ENCODE results near the gene GABRB1.

GABRB1 gene

GRCh38 chr4:47337893-47338292 is 306.5 kb downstream of the GABRB1 start:
- Histone ChIP-seq H3K36me3 (ENCODE audit: control insufficient read depth in 2 of 2, insufficient read depth in 1 of 2, low read length in 2 of 2) (no peaks in the 10 kb centered on the region), H3K4me3 (ENCODE audit: low read depth, low read length) (no peak overlapping the region), H3K4me1 (ENCODE audit: control insufficient read depth, insufficient read depth, low read length) (no peaks in the 10 kb centered on the region), H3K27ac (ENCODE audit: extremely low read depth, low read depth, low read length) (no peak overlapping the region), H3K9me3 (ENCODE audit: control insufficient read depth, insufficient read depth, low read depth, low read length) (no peaks in the 10 kb centered on the region)
- ChIA-PET CTCF (no interaction called here), POLR2A (no interaction called here)
- TF ChIP-seq SP3 (tag by site-specific recombination; IDR thresholded peaks at IDR 0.05), result no peak
- TF ChIP-seq ZNF518A (tag by site-specific recombination; conservative IDR thresholded peaks at IDR 0.05; ENCODE audit: low read depth), result no peak
- no peak for TF ChIP-seq GLI4 (tag by site-specific recombination; IDR thresholded peaks at IDR 0.05)
- TF ChIP-seq ZFP69B (tag by site-specific recombination; IDR thresholded peaks at IDR 0.05), result no peak
- TF ChIP-seq ZNF530 (tag by site-specific recombination; IDR thresholded peaks at IDR 0.05; ENCODE audit: low read depth), result no peak
- no peak for TF ChIP-seq ZSCAN16 (tag by site-specific recombination; IDR thresholded peaks at IDR 0.05)
- TF ChIP-seq ZNF132 (tag by site-specific recombination; IDR thresholded peaks at IDR 0.05; ENCODE audit: borderline replicate concordance), result no peak
- TF ChIP-seq INSM2 (tag by site-specific recombination; IDR thresholded peaks at IDR 0.05), result no peak
- TF ChIP-seq KLF10 (tag by site-specific recombination; IDR thresholded peaks at IDR 0.05), result no peak

GRCh38 chr4:47340914-47341313 is 309.5 kb downstream of the GABRB1 start:
- CTCF ChIA-PET, result no interaction called here

More at GRCh38 chr4:47340914-47341313, 309.5 kb downstream of the GABRB1 start:
- TF ChIP-seq ZNF148 (tag by site-specific recombination; IDR thresholded peaks at IDR 0.05; ENCODE audit: borderline replicate concordance) (no peak), ZNF10 (tag by site-specific recombination; IDR thresholded peaks at IDR 0.05) (no peak), ZFP3 (tag by site-specific recombination; IDR thresholded peaks at IDR 0.05; ENCODE audit: low read depth) (no peak)
- H3K36me3 ChIP-seq (ENCODE audit: control insufficient read depth in 2 of 2, insufficient read depth in 1 of 2, low read length in 2 of 2), result no peaks in the 10 kb centered on the region
- POLR2A ChIA-PET, result no interaction called here
- no peaks in the 10 kb centered on the region for H3K9me3 ChIP-seq (ENCODE audit: control insufficient read depth, insufficient read depth, low read depth, low read length)
- H3K27ac ChIP-seq (ENCODE audit: extremely low read depth, low read depth, low read length), result no peak overlapping the region
- no peaks in the 10 kb centered on the region for H3K4me1 ChIP-seq (ENCODE audit: control insufficient read depth, insufficient read depth, low read length)
- H3K4me3 ChIP-seq (ENCODE audit: low read depth, low read length), result no peak overlapping the region
